ENCODE measurements around the gene GRID1.

DNA sequence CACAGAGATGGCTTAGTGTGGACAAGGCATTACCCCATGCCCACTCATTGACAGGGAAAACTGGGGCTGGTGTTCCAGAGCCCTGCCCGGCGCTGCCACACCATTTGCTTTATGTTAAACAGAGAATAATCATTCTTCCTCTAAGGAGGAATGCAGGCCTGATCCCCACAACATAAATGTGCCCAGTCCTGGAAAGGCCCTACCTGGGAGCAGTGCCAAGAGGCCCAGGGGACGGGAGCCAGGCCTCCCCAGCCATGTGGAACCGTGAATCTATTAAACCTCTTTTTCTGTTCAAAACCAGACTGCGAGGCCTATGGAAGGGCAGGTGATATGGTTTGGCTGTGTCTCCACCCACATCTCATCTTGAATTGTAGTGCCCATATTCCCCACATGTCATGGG, 264.1 kb downstream of the GRID1 start:
- TF ChIP-seq, protein P1, sequence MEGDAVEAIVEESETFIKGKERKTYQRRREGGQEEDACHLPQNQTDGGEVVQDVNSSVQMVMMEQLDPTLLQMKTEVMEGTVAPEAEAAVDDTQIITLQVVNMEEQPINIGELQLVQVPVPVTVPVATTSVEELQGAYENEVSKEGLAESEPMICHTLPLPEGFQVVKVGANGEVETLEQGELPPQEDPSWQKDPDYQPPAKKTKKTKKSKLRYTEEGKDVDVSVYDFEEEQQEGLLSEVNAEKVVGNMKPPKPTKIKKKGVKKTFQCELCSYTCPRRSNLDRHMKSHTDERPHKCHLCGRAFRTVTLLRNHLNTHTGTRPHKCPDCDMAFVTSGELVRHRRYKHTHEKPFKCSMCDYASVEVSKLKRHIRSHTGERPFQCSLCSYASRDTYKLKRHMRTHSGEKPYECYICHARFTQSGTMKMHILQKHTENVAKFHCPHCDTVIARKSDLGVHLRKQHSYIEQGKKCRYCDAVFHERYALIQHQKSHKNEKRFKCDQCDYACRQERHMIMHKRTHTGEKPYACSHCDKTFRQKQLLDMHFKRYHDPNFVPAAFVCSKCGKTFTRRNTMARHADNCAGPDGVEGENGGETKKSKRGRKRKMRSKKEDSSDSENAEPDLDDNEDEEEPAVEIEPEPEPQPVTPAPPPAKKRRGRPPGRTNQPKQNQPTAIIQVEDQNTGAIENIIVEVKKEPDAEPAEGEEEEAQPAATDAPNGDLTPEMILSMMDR (IDR thresholded peaks at IDR 0.05), result no peak
- no peak for TF ChIP-seq POLR2A (IDR thresholded peaks at IDR 0.05)
